Measurements from ENCODE around the gene SAMM50. TPM values are rescaled to one million over a fixed set of nuclear protein-coding genes. Genes with fewer than 3 reads are reported as not detected.

Gene SAMM50
- total RNA-seq, 1 donor from 2014 or later = 48.0 TPM

- Mint-ChIP-seq H3K27ac (ENCODE audit: unreplicated experiment) (no peak overlapping the region), H3K27me3 (ENCODE audit: unreplicated experiment) (no peaks in the 10 kb centered on the region)
Observed at GRCh38 chr22:44031158-44031952, 76.1 kb downstream of the SAMM50 start.

GRCh38 chr22:44032126-44032730 is 77.0 kb downstream of the SAMM50 start:
- Mint-ChIP-seq H3K27ac (ENCODE audit: unreplicated experiment) (peak overlapping the region; percentile 26), H3K9me3 (ENCODE audit: unreplicated experiment) (peaks cover 2% of the 10 kb centered on the region), H3K27me3 (ENCODE audit: unreplicated experiment) (no peaks in the 10 kb centered on the region), H3K4me3 (ENCODE audit: unreplicated experiment) (no peak overlapping the region), H3K36me3 (ENCODE audit: unreplicated experiment) (no peaks in the 10 kb centered on the region), H3K4me1 (ENCODE audit: low read depth, unreplicated experiment) (peaks cover 16% of the 10 kb centered on the region)
- DNase-seq = no peak
- TF ChIP-seq CTCF (IDR thresholded peaks at IDR 0.05; ENCODE audit: partially characterized antibody, unreplicated experiment) = no peak

More at GRCh38 chr22:44031158-44031952, 76.1 kb downstream of the SAMM50 start:
- Mint-ChIP-seq H3K36me3 (ENCODE audit: unreplicated experiment) (no peaks in the 10 kb centered on the region), H3K9me3 (ENCODE audit: unreplicated experiment) (peaks cover 2% of the 10 kb centered on the region), H3K4me1 (ENCODE audit: low read depth, unreplicated experiment) (peaks cover 18% of the 10 kb centered on the region), H3K4me3 (ENCODE audit: unreplicated experiment) (no peak overlapping the region)
- no peak for TF ChIP-seq CTCF (IDR thresholded peaks at IDR 0.05; ENCODE audit: partially characterized antibody, unreplicated experiment)
- no peak for DNase-seq

GRCh38 chr22:44033287-44033686 is 78.0 kb downstream of the SAMM50 start:
- Mint-ChIP-seq H3K4me3 (ENCODE audit: unreplicated experiment) (no peak overlapping the region), H3K36me3 (ENCODE audit: unreplicated experiment) (no peaks in the 10 kb centered on the region), H3K4me1 (ENCODE audit: low read depth, unreplicated experiment) (peaks cover 16% of the 10 kb centered on the region), H3K9me3 (ENCODE audit: unreplicated experiment) (no peaks in the 10 kb centered on the region), H3K27me3 (ENCODE audit: unreplicated experiment) (no peaks in the 10 kb centered on the region), H3K27ac (ENCODE audit: unreplicated experiment) (no peak overlapping the region)
- TF ChIP-seq CTCF (IDR thresholded peaks at IDR 0.05; ENCODE audit: partially characterized antibody, unreplicated experiment) = no peak
- no peak for DNase-seq

- H3K27me3 Mint-ChIP-seq (ENCODE audit: unreplicated experiment) = no peaks in the 10 kb centered on the region
- no peaks in the 10 kb centered on the region for H3K36me3 Mint-ChIP-seq (ENCODE audit: unreplicated experiment)
- no peaks in the 10 kb centered on the region for H3K9me3 Mint-ChIP-seq (ENCODE audit: unreplicated experiment)
- peaks cover 17% of the 10 kb centered on the region for H3K4me1 Mint-ChIP-seq (ENCODE audit: low read depth, unreplicated experiment)
- TF ChIP-seq CTCF (IDR thresholded peaks at IDR 0.05; ENCODE audit: partially characterized antibody, unreplicated experiment) = no peak
- H3K4me3 Mint-ChIP-seq (ENCODE audit: unreplicated experiment) = no peak overlapping the region
- peak; percentile 42 for DNase-seq
- no peak overlapping the region for H3K27ac Mint-ChIP-seq (ENCODE audit: unreplicated experiment)
Observed at GRCh38 chr22:44033694-44034093, 78.5 kb downstream of the SAMM50 start.

All from glutamatergic neuron (in vitro differentiated cells).